Upper lobe of right lung (tissue), 1 donor: Measurements from ENCODE around the gene CSTA. TPM values are rescaled to one million over a fixed set of nuclear protein-coding genes. Genes with fewer than 3 reads are reported as not detected.

Source experiments
- ATAC-seq: fragments of 200-7000 bp; cut with Tn5 transposase; one replicate; pipeline ENCODE4 v1.9.1; 2020; ENCODE audit warnings: mild to moderate bottlenecking, moderate library complexity
- DNase-seq: peaks from one replicate; pipeline ENCODE4 v3.0.0-alpha.2; 2020
- H3K27ac ChIP-seq: fragments of 200-600 bp; one replicate; pipeline ENCODE4 v1.8.0; 2022
- H3K27me3 ChIP-seq: fragments of 200-600 bp; one replicate; pipeline ENCODE4 v1.8.0; 2022; ENCODE audit warnings: mild to moderate bottlenecking
- H3K36me3 ChIP-seq: fragments of 200-600 bp; one replicate; pipeline ENCODE4 v1.8.0; 2022
- H3K4me1 ChIP-seq: fragments of 200-600 bp; one replicate; pipeline ENCODE4 v1.8.0; 2022
- H3K4me3 ChIP-seq: fragments of 200-600 bp; one replicate; pipeline ENCODE4 v1.8.0; 2022; ENCODE audit warnings: mild to moderate bottlenecking
- H3K9me3 ChIP-seq: fragments of 200-600 bp; one replicate; pipeline ENCODE4 v1.8.0; 2022
- CTCF ChIP-seq: fragments of 200-600 bp; IDR thresholded peaks from one replicate; pipeline ENCODE4 v1.8.0; 2022; ENCODE audit warnings: antibody characterized with exemption
- intact Hi-C: fragments of 100-400 bp; cut with DNase I; formaldehyde crosslinking; loops from one replicate; pipeline ENCODE4 v1.11.0; 2022
- total RNA-seq: library from RNA; stranded (reverse); fragmentation: NEBNext Ultra II Directional; extraction: Animal tissue kit (Norgen Biotek cat#: 25700); gene quantifications from one replicate; pipeline ENCODE4 v1.2.1, GENCODE V29; 2021
- donor health status: DM: no; HTN: yes; CAD: no; lungs with severe emphysema.

Gene CSTA
- total RNA-seq, 1 donor from 2014 or later, result 22.3 TPM

DNA sequence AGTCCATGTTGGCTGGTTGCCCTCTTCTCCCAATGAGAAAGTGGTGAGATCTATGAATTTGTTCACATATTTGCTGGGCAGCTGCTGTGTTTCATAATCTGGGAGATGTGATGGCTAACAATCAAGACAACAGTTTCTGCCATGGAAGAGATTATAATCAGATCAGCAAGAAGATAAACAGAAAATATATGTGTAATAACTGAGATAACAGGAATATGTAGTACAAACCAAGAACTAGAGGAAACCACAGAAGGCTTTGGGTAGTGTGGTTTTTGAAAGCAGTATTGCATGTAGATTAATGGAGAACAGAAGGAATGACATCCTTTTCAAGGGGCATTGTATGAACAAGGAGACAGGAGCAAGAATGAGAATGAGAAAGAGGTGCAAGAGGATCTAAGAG, 12.2 kb upstream of the CSTA start:
- Histone ChIP-seq H3K27me3 (no peaks in the 10 kb centered on the region), H3K4me3 (no peak overlapping the region), H3K9me3 (no peaks in the 10 kb centered on the region), H3K27ac (no peak overlapping the region), H3K4me1 (no peaks in the 10 kb centered on the region), H3K36me3 (no peaks in the 10 kb centered on the region)
- DNase-seq, result no peak
- intact Hi-C loops, result no loop called here
- no peak for ATAC-seq
- no peak for TF ChIP-seq CTCF

DNA sequence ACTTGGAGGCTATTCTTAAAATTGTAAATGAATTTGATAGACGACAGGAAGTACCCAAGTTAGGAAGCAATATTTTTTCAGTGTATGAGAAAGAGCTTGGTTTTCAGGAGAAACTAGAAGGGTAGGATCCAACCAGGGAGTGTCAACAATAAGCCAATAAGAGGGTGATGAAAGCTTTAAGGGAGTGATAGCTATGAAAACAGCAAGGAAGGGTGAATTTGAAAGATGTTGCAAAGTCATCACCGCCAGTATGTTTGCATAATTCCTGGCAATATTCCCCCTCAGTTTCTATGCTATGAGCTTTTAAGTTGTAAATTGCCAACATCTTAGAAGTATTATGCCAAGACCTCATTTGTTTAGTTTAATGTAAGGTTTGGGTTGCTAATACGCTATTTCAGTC, 11.8 kb upstream of the CSTA start:
- TF ChIP-seq CTCF, result no peak
- ATAC-seq (no peak), DNase-seq (no peak)
- no peaks in the 10 kb centered on the region for H3K27me3 ChIP-seq
- H3K4me1 ChIP-seq, result no peaks in the 10 kb centered on the region
- no peak overlapping the region for H3K4me3 ChIP-seq
- no peak overlapping the region for H3K27ac ChIP-seq
- no peaks in the 10 kb centered on the region for H3K36me3 ChIP-seq
- intact Hi-C loops, result no loop called here
- H3K9me3 ChIP-seq, result no peaks in the 10 kb centered on the region

- TF ChIP-seq CTCF, result no peak
- ATAC-seq (no peak), DNase-seq (no peak)
- Histone ChIP-seq H3K36me3 (no peaks in the 10 kb centered on the region), H3K27me3 (no peaks in the 10 kb centered on the region), H3K9me3 (peaks cover 3% of the 10 kb centered on the region), H3K4me3 (no peak overlapping the region), H3K27ac (no peak overlapping the region), H3K4me1 (no peaks in the 10 kb centered on the region)
- intact Hi-C loops, result no loop called here
These were observed 10.7 kb upstream of the CSTA start for GRCh38 chr3:122314228-122314876.

- no peak overlapping the region for H3K4me3 ChIP-seq
- ATAC-seq, result no peak
- H3K9me3 ChIP-seq, result peaks cover 7% of the 10 kb centered on the region
- TF ChIP-seq CTCF, result no peak
- H3K36me3 ChIP-seq, result no peaks in the 10 kb centered on the region
- H3K27me3 ChIP-seq, result no peaks in the 10 kb centered on the region
- no peak overlapping the region for H3K27ac ChIP-seq
- intact Hi-C loops, result no loop called here
- DNase-seq, result no peak
- no peaks in the 10 kb centered on the region for H3K4me1 ChIP-seq
These were observed 9.4 kb upstream of the CSTA start for GRCh38 chr3:122315619-122316018.

GRCh38 chr3:122316368-122316767, 8.7 kb upstream of the CSTA start:
- H3K27ac ChIP-seq, result no peak overlapping the region
- no peaks in the 10 kb centered on the region for H3K4me1 ChIP-seq
- no peak for TF ChIP-seq CTCF
- H3K9me3 ChIP-seq, result peaks cover 7% of the 10 kb centered on the region
- DNase-seq (no peak), ATAC-seq (no peak)
- intact Hi-C loops, result no loop called here
- H3K4me3 ChIP-seq, result no peak overlapping the region
- no peaks in the 10 kb centered on the region for H3K27me3 ChIP-seq
- no peaks in the 10 kb centered on the region for H3K36me3 ChIP-seq

DNA sequence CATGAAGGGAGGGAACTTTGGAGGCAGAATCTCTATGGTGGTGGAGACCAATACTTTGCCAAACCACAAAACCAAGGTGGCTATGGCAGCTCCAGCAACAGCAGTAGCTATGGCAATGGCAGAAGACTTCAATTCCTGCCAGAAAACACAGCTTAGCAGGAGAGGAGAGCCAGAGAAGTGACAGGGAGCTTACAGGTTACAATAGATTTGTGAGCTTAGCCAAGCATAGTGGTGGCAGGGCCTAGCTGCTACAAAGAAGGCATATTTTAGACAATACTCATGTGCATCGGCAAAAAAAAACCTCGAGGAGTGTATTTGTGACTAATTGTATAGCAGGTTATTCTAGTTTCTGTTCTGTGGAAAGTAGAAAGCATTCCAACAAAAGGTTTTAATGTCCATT, 6.4 kb upstream of the CSTA start:
- H3K27me3 ChIP-seq, result no peaks in the 10 kb centered on the region
- intact Hi-C loops, result no loop called here
- no peaks in the 10 kb centered on the region for H3K36me3 ChIP-seq
- no peak overlapping the region for H3K4me3 ChIP-seq
- H3K4me1 ChIP-seq, result no peaks in the 10 kb centered on the region
- DNase-seq (no peak), ATAC-seq (no peak)
- H3K9me3 ChIP-seq, result peaks cover 7% of the 10 kb centered on the region
- no peak for TF ChIP-seq CTCF
- H3K27ac ChIP-seq, result no peak overlapping the region
